GM19099 (cell line): ENCODE data around the gene COX19.
A peak's percentile ranks its signal among the peaks of the same experiment; 100 is the strongest.

Experiments
- POLR2A ChIP-seq: IDR thresholded peaks from 3 replicates; pipeline ENCODE4 v1.6.1; 2011; ENCODE audit warnings: low read depth; ENCODE audit not compliant: insufficient read length; ENCODE audit errors: extremely low read depth

The COX19 gene

DNA sequence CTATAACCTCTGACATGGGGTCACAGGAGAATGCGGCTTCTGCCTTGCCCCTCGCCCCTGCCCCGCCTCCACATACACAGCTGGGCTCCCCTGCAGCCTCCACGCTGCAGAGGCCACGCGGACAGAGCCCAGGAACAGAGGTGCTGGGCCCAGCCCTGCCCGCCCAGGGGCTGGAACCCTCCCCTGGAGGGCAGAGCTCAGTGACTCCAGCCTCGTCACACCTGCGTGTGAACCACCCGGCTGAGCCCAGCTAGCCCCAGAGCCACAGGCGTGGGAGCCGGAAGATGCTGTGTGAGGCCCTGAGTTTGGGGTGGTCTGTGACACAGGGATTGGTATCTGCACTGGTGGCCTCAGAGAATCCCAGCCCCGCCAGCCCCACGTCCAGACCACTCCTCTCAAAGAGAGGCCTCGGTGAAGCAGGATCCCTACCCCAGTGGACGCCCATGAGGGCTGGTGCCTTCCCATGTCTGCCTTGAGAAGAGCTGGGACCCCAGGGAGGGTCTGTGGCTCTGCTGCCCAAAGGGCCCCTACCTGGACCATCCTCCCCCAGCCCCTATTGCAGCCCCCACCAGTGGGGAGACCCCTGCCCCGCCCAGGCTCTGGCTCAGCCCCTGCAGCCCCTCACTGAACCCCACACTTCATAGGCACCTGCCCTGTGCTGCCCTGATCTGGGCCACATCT lies 12.8 kb downstream of the COX19 start:
- no peak for TF ChIP-seq POLR2A

DNA sequence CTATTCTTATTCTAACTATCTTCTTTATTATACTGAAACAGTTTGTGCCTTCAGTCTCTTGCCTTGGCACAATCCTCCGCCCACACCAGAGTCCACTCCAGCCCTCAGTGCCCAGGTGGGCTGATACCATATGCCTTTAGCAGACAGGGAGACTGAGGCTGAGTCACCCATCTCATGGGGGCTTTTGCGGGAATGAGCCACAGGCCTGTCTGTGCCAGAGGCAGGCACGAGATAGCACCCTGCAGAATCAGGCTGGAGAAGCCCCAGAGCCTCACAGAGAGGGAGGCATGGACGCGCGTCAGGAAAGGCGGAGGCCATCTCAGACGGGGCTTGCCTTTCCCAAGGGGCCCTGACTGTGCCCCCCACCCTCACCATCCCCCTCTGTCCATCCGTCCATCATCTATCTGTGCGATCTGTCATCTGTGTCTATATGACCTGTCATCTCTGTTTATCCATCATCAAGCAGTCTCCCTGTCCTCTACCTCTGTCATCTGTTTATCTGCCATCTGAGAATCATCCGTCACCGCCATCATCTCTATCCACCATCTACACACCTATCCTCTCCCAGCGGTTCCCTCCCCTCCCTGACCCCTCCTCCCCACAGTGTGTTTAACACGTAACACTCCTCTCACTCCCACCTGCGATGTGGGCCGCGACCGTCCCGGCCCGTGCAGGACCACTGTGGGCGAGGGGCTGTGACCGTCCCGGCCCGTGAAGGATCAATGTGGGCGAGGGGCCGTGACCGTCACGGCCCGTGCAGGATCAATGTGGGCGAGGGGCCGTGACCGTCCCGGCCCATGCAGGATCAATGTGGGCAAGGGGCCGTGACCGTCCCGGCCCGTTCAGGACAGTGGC lies 13.6 kb downstream of the COX19 start:
- TF ChIP-seq POLR2A: no peak

DNA sequence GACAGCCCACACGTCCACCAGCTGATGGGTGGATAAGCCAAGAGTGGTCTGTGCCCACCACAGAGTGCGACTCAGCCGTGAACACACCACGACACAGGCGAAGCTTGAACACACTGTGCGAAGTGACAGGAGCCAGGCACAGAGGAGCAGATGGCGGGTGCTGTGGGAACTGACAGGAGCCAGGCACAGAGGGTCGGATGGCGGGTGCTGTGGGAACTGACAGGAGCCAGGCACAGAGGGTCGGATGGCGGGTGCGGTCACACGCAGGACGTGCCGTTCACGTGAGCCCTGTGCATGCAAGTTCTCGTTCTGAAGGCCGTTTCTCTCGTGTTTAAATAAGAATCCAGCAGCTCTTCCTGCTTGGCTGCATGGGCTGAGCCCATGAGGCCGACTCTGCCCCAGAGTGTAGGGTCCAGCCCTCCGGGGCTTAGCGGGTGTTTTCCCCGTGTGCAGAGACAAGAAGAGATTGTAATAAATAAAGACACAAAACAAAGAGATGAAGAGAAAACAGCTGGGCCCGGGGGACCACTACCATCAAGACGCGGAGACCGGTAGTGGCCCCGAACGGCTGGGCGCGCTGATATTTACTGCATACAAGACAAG lies 15.0 kb downstream of the COX19 start:
- TF ChIP-seq POLR2A: no peak

DNA sequence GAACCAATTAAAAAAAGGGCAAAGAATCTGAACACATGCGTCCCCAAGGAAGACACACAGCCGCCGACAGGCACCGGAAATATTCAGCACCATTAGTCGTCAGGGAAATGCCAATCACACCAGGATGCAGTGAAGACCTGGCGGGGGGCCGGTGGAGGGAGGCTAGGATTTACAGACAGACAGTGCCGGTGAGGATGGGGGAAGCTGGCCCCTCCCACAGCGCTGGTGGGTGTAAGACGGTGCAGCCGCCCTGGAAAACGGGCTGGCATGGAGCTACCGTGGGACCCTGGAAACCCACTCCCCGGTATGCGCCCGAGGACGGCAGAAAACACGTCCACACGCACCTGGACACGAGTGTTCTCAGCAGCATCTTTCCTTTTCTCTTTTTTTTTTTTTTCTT lies 16.1 kb downstream of the COX19 start:
- no peak for TF ChIP-seq POLR2A

DNA sequence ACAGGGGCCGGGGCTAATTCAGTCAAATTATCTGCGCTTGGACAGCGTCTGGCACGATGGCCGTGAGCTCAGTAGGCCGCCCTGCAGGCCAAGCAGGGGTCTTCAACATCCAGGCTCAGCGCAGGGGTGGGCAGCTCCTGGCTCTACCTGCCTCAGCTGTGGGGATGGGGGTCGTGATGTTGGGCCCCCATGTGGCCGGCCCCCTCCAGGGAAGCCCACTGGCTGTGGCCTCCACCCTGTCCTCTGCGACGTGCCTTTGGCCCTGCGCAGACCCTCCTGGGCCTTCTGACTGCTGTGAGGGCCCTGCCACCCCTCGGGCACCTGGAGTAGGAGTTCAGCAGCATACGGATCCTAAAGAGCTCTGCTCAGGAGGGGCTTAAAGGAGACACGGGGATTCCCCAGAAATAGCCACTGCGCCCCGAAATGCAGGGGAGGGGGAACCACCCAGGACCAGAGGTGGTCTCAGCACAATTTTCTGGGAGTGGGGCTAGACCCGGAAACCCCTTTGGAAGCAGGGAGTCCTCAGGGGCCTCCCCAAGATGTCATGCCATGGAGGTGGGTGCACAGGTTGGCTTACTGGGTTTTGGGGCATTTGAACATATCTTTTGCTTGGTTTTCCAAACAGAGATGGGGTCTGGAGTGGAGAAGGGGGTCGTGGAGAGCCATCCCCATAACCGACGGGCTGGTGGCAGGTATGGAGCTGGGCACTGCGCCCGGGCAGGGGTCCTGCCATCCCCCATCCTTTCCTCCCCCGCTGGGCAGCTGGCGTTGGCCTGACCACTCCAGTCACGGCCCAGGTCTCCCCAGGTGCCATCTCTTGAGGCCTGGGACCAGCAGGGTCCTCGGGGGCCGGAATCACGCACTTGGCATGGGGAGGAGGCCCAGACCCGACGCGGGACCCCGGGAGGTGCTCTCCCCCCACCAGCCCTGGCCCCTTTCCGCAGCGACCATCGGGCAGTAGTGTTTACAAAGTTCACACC lies 16.8 kb downstream of the COX19 start:
- TF ChIP-seq POLR2A: no peak

DNA sequence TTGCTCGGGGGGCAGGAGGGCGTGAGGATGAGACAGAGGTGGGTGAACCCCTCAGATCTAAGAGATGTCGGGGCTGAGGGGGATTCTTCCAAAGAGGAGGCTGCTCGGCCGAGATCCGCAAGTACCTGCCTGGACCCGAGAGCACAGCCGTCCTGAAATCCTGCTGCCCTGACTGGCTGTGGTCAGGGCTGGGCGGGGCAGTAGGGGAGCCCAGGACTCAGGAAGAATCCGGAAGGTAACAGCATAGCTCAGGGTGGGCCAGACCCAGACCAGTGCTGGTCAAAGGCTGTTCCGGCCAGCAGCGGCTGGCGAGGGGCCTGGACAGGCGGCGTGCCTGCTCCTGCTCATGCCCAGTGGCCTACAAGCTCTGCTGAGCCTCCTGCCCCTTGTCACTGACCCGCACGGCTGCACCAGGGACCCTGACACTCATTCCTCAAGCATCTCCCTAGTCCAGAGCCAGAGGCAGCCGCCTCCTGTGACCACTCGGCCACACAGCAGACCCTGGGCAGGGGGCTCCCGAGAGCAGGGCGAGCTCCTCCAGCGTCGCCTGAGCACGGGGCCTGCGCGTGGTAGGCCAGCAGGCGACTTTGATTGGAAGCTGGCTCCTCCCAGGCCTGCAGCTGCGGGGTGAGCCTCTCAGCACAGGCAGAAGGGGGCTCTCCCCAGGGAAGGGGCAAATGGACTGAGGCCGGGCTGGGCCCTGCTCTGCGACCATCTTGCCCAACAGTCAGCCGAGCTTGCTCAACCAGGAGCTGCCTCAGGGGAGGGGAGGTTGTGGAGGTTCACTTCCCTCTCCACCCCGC lies 17.7 kb downstream of the COX19 start:
- TF ChIP-seq POLR2A: no peak

DNA sequence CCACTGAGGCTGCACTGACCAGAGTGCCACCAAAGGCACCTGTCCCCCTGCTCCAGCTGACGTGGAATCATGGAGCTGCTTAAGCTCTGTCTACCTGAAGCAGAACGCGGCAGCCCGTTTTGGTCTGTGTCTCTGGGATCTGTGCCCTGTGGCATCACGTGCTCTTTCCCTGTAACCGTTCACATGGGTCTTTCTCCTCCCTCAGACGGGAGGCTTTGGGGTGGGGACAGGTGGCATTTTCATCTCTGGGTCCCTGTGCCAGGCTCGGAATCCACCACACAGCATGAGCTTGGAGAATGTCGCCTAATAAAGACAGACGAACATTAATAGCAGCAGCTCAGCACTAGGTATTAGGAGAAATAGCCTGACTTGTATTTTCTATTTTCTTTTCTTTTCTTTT lies 19.3 kb downstream of the COX19 start:
- TF ChIP-seq POLR2A: no peak

DNA sequence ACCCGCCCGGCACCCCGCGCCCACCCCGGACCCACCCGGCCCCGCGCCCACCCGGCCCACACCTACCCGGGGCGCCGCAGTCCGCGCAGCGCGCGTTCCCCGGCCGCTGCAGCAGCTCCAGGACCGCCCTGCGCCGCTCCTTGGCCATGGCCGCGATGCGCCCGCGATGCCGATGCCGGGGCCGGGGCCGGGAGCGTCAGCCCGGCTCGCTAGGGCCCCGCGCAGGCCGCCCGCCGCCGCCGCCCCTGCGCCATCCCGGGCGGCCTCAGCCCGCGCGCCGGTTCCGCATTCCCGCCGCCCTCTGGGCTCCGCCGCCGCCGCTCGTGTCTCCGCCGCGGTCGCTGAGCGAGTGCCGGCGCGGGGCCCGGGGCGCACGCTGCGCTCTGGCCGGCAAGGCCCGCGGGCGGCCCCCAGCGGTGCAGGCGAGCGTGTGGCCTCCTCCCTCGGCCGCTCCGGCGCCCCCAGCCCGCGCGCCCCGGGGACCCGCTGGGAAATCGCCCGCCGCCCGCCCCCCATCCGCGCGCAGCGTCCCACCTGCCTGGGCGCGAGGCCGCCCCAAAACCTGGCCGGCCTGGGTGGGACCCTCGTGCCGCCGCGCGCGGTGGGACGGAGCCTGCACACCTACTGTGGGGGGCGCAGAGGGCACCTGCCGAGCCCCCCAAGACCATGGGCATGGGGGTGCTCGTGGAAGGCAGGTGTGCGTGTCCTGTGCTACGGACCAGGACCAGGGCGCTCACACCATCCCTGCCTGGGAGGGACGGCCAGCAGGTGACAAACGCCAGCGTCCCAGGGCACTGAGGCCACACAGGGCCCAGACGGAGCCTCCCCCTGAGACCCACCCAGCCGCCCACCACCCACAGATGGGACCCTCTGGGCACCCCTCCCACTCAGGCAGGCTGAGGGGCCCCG lies 20.8 kb downstream of the COX19 start, which contains the start of gene ADAP1:
ADAP1 (minus strand) TSS at position 351 of the 909 bp plus-strand sequence; CDS start at position 148, 203 bp downstream.
- peak; percentile 54 for TF ChIP-seq POLR2A

DNA sequence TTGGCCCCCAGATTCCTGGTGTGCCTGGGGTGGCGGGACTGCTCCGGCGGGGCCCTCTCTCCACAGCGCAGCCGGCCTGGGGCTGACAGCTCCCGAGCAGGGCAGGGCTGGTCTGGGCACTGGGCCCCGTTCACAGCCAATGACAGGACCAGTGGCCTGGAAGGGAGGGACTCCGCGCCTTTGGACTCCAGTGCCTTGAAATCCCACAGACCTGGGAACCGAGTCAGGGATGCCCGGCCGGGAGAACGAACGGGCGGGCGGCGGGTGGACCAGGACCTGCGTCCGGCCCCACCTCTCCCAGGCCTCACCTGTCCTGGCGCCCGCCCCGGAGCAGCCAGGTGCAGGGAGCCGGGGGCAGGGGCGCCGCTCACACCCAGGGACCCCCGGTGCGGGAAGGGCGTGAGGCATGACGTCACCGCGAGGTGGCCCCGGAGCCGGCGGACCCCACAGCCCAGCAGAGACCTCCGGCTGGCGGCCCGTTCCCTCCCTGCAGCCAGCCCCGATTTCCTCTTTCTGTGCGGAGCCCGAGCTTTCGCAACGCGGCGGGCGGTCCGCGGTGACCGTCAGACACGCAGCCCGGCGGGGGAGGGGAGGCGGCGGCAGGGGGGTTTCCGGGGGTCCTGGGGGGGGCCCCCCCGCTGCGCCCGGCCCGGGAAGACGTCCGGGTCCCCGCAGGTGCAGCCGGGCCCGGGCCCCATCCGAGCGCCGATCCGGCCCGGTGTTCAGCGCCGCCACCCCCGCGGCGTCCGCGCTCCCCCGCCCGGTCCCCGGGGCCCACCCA lies 21.6 kb downstream of the COX19 start:
- no peak for TF ChIP-seq POLR2A

DNA sequence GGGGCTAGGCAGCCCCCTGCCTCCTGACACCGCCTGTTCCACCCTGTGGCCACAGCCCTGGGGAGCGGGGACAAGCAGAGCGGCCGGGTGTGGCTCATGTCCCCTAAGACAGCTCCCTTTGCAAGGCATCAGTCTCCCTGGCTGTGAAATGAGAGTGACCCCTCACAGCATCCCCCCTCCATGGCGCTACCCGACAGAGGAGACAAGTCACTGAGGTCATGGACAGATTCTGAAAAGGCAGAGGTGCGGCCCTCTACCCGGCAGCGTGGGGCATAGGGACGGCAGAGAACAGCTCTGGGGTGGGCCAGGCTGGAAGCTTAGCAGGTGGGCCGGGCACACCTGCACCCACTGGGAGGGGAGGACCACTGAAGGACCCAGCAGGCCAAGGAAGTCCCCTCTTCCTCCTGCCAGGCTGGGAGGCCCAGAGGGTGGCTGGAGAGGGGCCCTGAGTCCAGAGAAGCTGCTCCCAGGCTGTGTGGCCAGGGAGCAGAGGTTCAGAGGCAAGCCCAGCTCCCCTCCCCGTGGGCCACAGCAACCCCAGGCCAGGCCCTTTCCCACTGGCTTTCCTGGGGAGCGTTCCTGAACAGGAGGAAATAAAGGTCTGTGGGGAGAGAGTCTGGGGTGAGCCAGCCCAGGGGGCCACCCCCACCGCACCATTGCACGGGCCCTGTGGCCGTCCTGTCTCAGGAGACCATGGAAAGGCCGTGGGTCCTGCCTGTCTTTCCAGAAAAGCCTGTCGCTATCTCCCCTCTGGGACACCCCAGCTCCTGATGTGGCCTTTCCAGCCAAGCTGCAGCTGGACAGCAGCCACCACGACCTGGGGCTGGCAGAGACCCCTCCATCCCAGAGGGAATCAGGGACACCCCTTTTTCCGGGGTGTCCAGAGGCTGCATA lies 22.6 kb downstream of the COX19 start:
- no peak for TF ChIP-seq POLR2A

DNA sequence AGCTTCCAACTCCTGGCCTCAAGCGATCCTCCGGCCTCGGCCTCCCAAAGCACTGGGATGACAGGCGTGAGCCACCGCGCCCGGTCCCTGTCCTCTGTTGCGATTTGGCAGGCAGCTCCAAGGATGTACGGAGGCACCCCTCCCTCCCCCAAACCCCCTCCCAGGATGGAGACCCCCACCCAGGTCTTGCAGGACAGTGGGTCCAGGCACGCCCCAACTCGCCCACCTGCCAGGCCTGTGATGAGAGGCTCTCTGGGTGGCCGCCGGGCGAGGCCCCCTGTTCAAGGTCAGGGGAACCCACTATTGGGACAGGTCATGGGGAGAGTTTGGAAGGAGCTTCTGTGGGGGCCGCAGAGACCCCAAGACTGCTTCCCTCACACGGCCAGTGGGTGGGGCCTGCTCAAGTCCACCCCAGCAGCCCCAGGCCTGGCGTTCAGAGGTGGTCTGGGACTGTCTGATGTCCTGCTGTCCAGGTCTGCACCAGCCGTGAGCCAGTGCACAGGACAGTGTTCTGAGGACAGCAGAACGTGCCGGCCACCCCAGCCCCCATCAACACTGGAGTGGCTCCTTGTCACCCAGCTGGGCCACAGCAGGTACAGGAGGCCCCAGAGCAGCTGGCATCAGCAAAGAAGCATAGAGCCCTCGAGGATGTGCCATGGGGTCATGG lies 23.3 kb downstream of the COX19 start:
- no peak for TF ChIP-seq POLR2A
